DOHH2 (cell line): ENCODE results near the gene CDHR4.

Source experiments
- CTCF ChIP-seq: fragments of 200-600 bp; sonication (generic); IDR thresholded peaks from one replicate; pipeline ENCODE4 v1.5.1; 2014; ENCODE audit warnings: antibody characterized with exemption, mild to moderate bottlenecking, low read depth, low read length; ENCODE audit not compliant: poor library complexity, severe bottlenecking
- EZH2phosphoT487 ChIP-seq: fragments of 200-600 bp; sonication (generic); IDR thresholded peaks from 2 replicates; pipeline ENCODE4 v1.6.1; 2017; ENCODE audit warnings: borderline replicate concordance, mild to moderate bottlenecking, antibody characterized with exemption, low read length, moderate library complexity, mixed read lengths

- TF ChIP-seq CTCF (no peak), EZH2phosphoT487 (no peak)
These were observed 31.7 kb upstream of the CDHR4 start for GRCh38 chr3:49831341-49831740.
